ENCODE data around the gene C6orf118.

Gene C6orf118

DNA sequence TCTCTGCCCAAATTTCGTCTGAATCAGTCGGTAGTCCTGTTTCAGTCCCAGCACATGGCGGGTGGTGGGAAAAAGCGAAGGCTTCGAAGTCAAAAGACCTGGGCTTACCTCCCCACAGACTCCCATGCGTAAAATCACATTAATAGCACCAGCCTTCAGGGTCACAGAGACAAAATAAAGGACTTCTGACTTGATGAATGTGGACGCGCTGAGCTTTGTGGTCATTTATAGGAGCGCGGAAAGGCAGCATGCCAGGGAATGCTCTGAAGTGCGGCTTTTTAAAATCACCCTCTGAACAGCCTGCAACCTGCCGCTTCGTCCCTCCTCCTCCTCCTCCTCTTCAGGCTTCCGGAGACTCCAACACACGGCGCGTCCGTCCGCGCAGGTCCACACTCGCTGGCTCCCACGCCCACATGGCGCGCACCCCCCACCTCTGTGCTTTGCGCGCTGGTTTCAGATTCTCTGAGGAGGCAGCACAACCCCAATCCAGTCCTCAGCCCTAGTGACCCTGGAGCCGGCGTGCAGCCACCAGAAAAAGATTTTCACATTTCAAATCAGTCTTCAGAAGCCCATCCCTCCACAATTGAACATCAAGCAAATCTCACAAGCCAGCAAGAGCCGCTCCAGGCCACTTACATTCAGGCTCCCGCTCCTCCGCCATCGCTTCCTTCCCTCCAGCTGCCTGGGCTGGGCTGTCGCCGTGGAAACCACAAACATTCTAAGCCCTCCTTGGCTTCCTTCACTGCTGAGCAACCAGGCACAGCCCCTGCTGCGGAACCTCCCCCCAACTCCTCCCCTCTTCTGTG lies at the start of gene C6orf118:
Gene C6orf118, minus strand, starts transcription at position 680 of the 806 bp plus-strand sequence. Its CDS starts 19 bp downstream, at position 661.
- DNase-seq = peak; percentile 95

DNA sequence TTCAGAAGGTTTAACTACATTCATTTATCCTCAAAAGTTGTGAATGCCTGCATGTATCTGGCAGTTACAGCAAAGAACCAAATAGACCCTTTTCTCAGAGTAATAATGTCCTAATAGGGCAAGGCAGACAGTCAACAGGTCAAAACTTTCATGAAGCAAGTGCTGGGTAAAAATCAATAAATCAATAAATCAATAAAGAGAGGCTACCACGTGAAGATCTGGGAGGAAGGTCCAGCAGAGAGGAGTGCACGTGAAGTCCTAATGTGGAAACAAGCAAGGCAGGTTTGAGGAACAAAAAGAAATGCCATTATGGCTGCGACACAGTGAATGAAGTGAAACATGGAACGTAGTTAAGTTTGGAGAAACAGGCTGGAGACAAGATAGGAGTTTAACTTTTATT lies 36.3 kb upstream of the C6orf118 start:
- DNase-seq = no peak

DNA sequence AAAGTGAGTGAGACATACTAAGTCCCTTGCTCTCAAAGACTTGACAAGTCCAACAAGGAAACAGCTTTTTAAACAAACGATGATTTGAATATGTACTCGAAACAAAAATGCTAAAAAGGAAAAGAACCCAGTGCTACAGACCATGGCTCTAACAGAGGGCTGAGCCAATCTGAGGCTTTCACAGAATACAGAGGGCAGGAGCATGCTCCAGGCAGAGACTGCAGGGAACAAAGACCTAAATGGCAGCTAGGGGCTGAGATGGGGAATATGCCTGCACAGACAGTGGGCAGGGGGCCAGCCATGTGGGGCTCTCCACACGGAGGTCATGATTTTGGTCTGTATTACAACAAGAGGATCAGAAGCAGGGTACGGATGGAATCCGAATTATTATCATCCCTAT lies 31.1 kb upstream of the C6orf118 start:
- DNase-seq = no peak

DNA sequence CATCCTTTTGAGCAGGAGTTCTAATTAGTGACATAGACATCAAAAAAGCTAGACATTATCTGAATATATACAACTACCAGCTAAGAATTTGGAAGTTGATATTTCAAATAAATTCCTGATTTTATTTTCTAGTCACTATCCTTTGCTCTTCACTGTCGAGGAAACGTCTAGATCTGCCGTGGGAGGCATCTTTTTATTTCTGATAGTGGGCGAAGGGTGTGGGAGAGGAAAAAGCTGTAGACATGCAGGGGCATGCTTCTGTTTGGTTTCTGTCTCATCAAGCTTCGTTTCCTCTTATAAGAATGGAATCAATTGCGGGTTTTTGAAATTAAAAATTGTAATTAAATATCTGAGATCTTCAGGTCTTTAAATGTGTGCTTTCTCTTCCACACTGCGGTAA lies 16.2 kb upstream of the C6orf118 start:
- DNase-seq = no peak

DNA sequence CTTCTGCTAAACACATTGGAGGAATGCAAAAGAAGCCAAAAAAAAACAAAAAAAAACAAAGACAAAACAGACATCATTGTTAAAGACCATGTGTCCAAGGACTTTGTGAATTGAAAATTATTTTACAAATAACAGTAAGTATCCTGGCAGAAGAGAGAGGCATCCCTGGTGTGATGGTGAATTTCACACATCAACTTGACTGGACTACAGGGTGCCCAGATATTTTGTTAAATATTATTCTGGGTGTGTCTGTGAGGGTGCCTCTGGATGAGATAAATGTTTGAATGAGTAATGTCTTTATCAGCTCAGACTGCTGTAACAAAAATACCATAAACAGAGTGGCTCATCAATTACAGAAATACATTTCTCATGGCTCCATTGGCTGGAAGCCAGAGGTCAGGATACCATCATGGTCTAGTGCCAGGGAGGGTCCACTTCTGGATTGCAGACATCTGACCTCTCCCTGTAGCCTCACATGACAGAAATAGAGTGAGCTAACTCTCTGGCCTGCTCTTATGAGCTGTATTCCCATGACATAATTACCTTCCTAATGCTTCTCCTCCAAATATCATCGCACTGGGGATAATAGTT lies 12.2 kb upstream of the C6orf118 start:
- DNase-seq = peak; percentile 0

DNA sequence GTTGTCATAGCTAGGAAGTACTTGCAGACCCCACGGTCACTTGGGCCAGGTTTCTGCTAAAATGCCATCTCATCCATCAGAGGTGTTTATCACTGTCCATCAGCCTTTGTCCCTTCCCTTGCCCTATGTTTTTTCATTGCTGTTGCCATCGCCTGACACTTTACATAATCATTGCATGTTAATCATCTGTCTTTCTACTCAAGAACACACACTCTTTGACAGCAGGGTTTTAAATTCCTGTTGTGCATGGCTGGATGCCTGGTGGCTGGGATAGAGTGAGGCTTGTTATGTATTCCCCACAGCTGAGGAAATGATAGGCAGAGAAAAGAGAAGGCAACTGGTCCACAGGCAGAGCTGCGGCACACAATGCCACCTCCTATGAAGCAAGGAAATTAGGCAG lies 11.7 kb upstream of the C6orf118 start:
- peak; percentile 0 for DNase-seq

DNA sequence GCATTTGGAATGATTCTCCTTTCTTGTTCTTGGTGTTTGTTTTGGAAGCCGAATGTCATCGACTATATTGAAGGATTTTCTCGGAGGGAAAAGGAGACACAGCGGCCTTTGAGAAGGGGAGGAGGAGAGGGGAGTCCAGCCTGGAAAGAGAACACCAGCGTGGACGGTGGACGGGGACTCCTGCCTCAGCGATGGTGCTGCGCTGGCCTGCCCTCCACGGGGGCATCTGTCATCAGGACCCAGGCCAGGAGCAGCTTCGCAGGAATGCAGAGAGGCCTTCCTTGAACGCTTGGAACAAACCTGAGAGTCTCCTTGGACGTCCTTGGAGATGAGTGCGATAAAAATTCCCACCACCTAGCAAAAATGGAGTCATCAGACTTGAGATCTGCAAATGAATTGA lies 8.3 kb upstream of the C6orf118 start:
- no peak for DNase-seq

DNA sequence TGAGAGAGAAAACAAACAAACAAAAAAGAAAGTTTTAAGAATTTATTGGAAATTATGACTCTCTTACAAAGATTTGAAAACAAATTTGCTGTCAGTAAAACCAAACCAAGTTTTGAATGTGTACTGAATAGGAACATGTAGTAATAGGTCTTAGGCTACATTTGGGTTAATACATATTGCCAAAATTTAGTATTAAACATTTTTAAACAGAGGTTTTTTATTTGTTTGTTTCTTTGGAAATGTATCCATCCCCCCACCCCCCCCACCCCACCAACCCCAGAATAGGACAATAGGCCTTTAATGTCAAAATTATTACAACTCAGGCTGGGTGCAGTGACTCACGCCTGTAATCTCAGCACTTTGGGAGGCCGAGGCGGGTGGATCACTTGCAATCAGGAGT lies 2.5 kb downstream of the C6orf118 start:
- no peak for DNase-seq

DNA sequence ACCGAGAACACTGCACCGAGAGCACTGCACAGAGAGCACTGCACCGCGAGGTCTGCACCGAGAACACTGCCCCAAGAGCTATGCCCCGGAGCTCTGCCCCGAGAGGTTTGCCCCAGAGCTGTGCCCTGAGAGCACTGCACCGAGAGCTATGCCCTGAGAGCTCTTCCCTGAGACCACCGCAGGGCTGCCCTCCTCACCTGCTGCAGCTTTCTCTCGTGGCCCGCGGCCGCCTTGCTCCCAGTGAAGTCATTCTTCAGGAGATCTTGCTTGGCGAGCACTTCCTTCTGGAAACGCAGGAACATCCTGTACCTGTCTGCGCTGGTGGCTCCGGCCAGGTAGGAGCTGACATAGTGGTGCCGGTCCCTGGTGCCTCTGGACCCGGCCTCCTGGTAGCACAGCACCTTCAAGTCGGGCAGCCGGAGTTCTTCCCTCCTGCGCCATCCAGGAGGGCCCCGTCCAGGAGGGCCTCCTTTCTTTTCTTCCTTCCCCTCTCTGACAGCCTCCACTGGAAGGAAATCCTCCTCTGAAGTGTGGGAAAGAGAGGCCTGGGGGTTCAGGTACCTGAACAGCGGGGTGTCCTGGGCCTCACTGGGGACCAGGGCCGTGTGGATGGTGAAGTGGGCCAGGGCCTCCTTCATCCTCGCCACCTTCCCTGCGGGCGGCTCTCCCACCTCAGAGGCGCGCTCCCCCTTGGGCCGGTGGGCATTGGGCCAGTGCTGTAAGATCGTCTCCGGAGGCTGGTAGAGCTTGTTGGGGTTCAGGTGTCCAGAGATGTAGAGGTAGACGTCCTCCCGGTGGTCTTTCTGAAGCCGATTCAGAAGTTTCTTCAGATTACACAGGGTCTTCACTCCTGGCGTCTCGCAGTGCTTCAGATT lies 7.8 kb downstream of the C6orf118 start:
- no peak for DNase-seq

DNA sequence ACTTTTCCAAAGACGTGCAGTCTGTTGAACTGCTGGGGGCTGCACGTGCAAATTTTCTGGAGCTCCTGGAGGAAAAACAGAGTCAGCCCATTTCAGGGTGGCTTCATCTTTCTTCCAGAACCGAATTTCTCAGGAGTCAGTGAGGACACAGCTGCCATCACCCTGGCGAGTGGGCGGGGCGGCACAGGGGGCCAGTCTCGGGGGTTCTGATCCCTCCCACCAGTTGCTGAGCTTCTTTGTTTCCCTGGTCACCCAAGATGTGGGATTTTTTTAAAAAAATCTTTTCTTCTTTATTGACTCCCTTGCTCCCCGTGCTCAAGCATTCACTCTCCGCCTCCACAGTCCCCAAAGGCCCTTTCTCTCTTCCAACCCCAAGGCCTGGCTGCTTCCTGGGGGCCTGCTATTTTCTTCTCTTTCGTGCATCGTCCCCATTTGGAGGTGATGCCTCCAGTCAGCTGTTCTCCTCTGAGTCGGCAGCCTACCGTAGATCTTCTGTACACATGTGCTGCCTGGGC lies 8.9 kb downstream of the C6orf118 start:
- DNase-seq = no peak

DNA sequence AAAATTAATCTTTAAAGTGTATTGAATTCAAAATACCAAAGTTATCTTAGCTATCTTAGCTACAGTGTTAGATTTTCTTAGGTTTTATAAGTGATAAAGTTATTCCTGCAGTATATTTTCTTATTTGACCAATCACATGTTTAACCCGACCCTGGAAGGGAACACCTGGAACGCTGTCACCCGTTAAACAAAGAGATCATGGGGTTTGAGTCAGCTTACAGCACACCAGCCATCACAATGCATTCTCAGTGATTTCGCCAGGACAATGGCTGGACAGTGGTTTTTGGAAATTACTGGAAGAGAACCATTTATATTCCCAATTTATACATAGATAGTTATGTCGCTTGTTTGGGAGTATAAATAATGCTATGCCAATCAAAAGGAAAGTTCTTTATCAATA lies 10.5 kb downstream of the C6orf118 start:
- no peak for DNase-seq

DNA sequence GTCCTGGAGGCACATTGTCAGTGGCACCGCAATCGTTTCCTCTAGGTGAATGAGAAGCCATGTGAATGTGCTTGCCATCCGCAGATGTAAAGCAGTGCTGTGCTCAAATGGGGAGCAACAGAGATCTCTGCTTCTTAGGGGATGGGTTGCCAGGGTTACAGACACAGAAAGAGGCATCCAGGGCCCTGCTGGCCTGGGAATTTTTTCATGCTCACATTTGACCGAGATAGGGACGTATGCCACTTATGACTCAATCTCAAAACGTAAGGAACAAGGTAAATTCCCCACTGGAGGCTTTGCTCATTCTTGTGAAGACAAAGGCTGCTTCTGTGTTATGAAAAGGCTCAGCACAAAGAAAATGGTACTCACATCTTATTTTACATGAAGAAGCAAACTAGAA lies 11.0 kb downstream of the C6orf118 start:
- DNase-seq = no peak

DNA sequence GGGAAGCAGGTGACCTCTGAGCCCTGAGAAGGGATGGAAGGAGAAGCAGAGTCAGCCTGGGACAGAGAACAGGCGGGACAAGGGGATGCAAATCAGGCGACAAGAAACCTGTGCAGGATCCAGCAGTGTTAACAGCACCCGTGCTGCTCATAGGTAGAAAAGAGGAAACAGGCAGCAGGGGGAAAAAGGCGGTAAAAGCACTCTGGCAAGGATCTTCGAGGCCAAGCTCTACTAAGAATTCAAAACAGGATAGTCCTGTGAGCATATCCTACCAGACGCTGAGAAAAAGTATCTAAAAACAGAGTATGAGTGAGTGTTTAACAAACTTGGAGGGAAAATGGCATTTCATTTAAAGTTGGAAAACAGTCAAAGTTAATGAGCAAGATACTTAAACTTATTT lies 16.7 kb downstream of the C6orf118 start:
- DNase-seq = no peak

DNA sequence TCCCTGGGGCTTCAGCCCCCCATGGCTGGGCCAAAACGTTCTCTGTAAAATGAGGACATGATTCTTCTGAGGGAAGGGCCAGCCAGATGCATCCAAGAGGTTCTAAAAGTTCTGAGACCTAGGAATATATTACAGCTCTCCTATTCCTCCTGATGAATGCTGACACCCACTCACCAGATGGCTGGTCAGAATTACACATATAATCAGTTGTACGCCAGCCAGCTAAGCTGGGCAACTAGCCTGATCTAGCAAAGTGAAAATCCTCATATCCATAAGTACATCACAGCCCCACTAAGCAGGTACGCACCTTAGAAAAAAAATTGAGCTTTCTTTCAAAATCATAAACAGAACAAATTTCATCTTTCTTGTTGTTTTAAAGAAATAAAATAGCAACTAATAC lies 34.8 kb downstream of the C6orf118 start:
- DNase-seq = no peak

DNA sequence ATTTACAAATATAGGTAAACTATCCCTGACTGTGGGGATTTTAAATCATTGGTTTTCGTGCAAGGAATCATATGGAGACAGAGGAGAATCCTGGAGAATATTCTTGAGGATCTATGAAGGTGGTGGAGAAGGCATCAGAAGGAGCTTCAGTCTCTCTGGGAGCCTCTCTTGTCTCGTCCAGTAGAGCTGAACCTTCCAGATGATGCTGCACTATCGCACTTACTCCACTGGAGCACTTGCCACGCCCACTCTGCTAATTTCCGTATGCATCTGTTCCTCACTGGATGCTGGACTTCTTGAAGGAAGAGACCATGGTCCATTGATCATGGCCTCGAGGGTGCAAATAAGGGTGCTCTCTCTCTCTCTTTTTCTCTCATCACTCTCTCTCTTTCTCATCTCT lies 36.8 kb downstream of the C6orf118 start:
- DNase-seq = no peak

DNA sequence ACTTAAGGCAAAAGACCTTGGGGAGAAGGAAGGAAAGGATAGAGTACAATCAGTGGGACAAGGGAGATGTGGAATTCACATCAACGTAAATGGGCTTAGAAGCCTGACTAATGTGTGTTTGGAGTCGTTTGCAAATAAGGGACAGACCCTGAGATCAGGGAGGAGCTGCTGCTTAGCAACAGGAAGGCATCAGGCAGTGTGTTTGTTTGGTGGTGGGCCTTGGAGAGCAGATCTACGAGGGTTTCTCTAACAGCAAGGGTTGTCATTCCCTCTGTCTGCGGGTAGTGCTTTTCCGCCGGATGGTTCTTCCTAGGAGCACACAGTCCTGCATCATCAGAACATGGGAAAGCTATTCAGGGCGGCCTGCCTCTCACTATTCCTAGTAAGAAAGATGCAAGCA lies 40.4 kb downstream of the C6orf118 start:
- DNase-seq = peak; percentile 20

DNA sequence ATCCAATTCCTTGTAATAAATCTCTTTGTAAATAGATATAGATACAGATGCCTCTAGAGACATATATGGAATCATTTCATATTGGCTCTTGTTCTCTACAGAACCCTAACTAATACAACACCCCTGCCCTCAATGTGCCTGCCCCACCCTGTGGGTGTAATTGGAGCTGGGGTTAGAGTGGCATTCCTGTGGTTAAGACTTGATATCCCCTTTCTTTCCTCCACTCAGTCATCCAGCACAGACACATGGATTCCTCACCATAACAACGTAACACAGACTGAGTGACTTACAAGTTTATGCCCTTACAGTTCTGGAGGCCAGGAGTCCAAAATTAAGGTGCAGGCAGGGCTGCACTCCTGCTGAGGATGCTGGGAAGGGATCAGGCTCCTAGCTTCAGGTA lies 42.8 kb downstream of the C6orf118 start:
- DNase-seq = no peak

DNA sequence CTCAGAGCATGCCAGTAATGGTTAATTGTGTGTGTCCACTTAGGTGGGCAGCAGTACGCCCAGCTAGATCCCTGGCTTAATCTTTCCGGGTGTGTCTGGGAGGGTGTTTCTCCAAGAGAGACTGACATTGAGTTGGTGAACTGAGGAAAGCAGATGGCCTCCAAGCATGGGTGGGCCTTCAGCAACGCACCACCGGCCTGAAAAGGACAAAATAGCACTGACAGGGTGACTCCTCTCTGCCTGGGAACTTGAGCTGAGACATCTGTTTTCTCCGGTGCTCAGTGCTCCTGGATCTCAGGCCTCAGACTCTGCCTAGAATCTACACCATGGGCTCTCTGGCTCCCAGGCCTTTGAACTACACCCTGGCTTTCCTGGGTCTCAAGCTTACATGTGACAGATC lies 43.2 kb downstream of the C6orf118 start:
- DNase-seq = no peak

DNA sequence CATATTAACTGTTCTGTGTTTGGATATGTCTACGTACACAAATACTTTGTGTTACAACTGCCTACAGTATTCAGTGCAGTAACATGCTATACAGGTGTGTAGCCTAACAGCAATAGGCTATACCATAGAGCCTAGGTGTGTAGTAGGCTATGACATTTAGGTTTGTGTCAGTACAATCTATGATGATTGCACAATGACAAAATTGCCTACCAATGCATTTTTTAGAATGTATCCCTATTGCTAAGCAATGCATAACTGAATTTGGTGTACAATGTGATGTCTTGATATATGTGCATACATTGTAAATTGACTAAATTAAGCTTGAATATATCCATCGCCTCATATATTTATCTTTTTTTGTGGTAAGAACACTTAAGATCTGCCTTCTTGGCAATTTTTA lies 48.9 kb downstream of the C6orf118 start:
- no peak for DNase-seq

DNA sequence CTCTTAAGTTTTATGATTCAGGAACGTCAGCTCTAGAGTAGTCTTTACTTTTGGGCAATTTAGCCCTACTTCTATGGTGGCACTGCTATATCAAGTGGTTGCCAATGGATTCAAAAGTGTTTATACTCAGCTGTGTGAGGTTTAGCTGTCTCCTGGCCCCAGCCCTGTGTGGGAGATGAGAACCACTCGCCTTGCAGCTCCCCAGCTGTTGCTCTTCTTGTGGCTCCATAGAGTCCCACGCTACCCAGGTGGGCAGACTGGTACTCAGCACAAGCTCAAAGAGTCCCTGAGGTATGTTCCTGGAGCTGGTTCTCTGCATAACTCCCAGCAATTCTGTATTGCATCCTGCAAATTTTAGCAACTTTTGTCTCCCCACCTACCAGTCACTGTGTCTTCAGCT lies 59.6 kb downstream of the C6orf118 start:
- DNase-seq = no peak

DNA sequence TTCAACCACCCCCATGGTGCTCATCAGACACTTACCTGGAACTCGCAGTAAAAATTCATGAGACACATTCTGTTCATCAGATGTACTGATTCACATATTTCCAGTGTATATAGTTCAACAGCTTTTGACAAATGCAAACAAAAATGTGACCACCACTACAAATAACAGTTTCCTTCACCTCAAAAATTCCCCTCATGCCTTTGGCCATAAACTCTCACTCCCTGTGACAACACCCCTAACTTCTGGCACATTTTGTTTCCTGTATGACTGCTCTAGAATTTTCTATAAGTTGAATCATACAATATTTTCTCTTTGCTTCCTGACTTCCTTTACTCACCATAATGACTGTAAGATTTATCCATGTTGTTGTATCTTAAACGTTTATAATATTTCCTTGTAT lies 63.7 kb downstream of the C6orf118 start:
- DNase-seq = no peak

DNA sequence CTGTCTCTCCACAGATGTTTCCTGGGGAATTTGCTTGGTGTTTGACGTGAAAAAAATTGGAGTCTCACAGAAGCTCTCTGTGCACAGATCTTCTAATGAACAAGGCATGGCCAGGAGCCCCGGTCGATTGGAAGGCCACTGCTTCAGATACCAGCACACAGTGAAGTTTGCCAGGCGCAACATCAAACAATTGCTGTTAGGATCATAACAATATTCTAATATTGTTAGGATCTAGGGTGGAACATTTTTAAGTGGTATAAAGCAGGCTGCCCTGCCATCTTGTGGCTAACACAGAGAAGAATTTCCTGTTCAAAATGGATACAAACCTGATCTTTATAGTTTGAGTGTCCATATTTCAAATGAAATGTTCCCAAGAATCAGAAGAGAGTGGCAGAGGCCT lies 64.1 kb downstream of the C6orf118 start:
- peak; percentile 63 for DNase-seq

DNA sequence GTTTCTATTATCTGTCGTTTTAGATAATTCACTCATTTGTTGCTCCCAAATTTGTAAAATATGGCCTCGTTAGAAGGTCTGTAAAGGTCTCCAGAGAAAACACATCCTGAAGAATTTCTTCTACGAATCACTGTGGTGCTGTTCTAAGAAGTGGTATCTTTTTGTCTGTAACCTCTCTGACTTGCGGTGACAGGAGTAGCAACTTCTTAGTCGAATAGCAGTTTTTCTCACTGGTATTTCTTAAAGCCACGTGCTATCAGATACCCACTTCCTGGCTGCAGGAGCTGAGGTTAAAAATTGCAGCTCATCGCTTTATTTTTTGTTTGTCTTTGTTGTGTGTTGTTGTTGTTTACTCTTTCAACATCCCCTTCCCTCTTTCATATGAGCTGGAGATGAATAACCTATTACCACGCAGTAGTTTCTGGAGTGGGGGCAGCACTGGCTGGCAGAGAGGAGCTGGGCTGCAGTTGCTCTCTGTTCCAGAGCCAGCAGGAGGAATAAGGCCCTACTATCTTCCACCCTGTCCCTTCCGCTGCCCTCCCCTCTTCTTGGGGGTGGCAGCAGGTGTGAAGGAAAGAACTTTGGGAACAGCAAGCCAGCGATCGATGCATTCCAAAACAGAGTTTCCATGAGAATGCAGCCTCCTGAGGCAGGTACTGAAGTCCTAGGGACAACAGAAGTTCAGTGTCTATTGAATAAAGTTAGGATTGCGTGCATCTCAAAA lies 64.7 kb downstream of the C6orf118 start:
- no peak for DNase-seq
